Measurements from ENCODE around the gene MAPK14.

The MAPK14 gene

DNA sequence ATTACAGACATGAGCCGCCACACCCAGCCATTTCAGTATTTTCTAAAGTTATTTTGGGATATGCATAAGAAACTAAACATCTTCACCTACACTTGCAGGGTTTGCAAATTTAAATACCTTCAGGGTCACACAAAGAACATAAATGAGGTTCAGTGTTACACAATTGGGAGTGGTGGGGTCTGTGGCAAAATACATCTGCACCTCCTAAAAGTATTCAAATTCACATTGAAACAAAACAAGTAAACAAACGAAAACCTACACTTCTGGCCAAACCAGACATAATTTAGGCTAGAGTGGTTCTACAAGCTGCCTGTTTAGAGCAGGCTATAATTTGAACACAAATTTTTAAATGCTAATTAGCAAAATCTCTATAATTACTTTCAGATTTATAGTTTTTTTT lies 34.6 kb downstream of the MAPK14 start:
- no peak for DNase-seq (ENCODE audit: low read depth)
- H3K4me3 ChIP-seq (ENCODE audit: low read length), result no peak overlapping the region
- TF ChIP-seq, protein P1, sequence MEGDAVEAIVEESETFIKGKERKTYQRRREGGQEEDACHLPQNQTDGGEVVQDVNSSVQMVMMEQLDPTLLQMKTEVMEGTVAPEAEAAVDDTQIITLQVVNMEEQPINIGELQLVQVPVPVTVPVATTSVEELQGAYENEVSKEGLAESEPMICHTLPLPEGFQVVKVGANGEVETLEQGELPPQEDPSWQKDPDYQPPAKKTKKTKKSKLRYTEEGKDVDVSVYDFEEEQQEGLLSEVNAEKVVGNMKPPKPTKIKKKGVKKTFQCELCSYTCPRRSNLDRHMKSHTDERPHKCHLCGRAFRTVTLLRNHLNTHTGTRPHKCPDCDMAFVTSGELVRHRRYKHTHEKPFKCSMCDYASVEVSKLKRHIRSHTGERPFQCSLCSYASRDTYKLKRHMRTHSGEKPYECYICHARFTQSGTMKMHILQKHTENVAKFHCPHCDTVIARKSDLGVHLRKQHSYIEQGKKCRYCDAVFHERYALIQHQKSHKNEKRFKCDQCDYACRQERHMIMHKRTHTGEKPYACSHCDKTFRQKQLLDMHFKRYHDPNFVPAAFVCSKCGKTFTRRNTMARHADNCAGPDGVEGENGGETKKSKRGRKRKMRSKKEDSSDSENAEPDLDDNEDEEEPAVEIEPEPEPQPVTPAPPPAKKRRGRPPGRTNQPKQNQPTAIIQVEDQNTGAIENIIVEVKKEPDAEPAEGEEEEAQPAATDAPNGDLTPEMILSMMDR (conservative IDR thresholded peaks at IDR 0.05; ENCODE audit: low read length), result no peak

DNA sequence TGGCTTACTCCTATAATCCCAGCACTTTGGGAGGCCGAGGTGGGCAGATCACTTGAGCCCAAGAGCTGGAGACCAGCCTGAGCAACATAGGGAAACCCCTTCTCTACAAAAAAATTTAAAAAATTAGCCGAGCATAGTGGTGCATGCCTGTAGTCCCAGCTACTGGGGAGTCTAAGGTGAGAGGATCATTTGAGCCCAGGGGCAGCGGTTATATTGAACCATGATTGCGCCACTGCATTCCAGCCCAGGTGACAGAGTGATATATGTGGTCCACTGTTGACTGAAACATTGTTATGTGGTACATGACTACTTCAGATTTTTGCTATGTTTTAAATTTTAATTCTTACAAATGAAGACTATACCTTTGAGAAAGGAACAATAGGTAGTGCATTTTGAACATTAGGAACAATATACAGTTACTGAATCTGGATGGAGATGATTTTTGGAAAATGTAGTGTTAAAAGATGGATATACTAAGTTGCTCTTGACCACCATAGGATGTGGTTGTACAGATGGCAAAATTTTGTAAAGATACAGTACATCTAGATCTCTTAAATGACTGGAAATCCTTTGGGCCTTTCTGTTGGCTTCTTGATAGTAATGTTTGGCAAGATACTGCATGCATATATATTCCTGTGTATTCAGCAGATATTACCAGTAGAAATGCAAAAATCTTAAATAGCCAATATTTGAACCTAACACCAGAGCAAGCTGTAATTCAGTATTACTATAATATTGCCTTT lies 35.9 kb downstream of the MAPK14 start:
- no peak overlapping the region for H3K4me3 ChIP-seq (ENCODE audit: low read length)
- TF ChIP-seq, protein P1 (conservative IDR thresholded peaks at IDR 0.05; ENCODE audit: low read length), result no peak
- DNase-seq (ENCODE audit: low read depth), result no peak

DNA sequence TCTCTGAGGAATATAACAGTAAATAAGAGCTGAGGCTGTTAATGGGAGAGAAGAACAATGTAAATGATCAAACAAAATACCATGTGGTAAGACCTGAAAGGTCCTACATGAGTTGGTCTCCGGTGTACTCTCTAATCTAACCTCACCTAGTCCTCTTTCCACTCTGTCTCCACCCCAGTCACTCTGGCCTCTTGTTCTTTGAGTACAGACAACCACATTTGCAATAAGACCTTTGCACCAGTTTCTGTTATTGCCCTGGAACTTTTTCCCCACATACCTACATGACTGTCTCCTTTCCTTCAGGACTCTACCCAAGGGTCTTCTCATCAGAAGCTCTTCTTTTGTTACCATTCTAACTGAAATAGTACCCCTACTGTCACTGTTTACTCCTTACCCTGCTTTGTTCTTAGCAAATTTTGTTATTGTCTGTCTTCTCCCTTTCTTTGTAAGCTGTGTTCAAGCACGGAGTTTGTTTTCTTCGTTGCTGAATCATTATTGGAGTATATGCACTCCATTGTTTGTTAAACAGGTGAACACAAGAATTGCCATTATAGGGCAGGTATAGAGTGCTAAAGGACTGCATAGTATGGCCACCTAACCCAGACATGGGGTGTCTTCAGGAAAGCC lies 37.3 kb downstream of the MAPK14 start:
- H3K4me3 ChIP-seq (ENCODE audit: low read length), result no peak overlapping the region
- TF ChIP-seq, protein P1 (conservative IDR thresholded peaks at IDR 0.05; ENCODE audit: low read length), result no peak
- DNase-seq (ENCODE audit: low read depth), result no peak

DNA sequence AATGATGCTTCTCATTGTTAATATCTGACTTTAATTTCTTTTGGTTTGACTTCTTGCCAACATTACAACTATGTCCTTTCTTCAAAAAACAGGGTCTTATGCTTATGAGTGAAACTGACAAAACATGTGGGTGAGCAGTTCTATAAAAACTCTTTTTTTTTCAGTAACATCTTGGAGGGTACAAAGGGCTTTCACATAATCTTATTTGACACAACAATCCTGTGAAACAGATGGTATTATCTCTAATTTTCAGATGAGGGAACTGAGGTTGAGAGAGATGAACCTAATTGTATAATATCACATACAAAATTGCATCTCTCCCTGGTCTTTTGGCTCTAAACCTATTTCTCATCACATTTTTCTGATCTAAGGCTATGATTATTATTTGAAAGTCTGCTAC lies 38.3 kb downstream of the MAPK14 start:
- no peak for DNase-seq (ENCODE audit: low read depth)
- no peak overlapping the region for H3K4me3 ChIP-seq (ENCODE audit: low read length)
- TF ChIP-seq, protein P1 (conservative IDR thresholded peaks at IDR 0.05; ENCODE audit: low read length), result no peak

DNA sequence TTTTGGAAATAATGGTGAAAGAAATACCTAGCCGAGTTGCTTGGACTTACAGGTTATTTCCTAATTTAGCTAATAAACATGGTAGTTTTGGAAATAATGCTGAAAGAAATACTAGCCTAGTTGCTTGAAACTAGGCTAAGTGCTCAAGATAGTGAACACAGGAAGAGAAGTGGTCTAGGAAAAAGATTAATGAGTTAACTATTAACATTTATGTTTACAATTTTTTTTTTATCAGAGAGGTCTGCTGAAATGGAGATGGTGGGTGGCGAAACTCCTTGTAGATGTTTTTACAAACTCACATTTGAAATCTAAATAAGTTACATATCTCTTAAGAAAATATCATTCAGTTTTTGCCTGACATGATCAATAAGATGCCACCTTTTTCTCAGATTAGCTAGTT lies 39.2 kb downstream of the MAPK14 start:
- TF ChIP-seq, protein P1 (conservative IDR thresholded peaks at IDR 0.05; ENCODE audit: low read length), result no peak
- no peak overlapping the region for H3K4me3 ChIP-seq (ENCODE audit: low read length)
- DNase-seq (ENCODE audit: low read depth), result no peak

DNA sequence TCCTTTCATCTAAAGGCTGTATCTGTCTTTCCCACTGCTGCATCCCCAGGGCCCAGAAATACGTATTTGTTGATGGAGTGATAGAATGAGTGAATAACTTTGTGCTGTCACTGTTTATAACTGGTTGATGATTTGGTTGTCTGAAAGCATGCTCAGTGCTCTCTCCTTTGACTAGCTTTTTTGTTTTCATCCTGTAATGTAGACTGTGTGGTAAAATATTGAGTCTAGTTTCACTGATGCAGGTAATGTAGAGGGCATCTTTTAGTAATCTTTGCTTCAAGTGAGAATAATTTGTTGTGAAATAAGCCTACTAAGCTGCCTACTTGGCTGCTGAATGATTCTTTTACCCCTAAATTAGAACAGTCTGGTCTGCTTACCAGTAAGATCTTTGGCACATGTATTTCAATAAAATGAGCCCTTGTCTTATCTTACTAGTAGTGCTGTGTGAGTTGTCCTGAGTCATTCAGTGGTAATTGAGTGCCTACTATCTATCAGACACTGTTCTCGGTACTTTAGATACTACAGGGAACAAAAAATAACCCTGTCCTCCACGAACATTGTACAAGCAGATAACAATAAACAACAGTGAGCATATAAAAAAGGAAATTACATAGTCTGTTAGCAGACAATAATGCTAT lies 39.9 kb downstream of the MAPK14 start:
- DNase-seq (ENCODE audit: low read depth), result peak; percentile 31
- TF ChIP-seq, protein P1 (conservative IDR thresholded peaks at IDR 0.05; ENCODE audit: low read length), result no peak
- H3K4me3 ChIP-seq (ENCODE audit: low read length), result no peak overlapping the region

DNA sequence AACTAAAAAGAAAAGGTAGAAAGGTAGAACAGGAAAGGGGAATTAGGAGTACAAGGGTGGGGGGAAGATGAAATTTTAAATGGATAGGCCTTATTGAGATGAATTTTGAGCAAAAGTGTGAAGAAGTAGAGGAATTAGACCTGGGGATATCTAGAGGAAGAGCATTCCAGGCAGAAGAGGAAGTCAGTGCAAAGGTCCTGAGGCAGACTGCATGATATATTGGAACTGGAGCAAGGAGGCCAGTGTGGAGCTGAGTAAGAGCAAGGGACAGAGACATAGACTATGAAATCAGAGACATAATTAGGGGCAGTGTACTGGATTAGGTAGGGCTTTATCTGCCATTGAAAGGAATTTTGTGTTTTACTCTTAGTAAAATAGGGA lies 40.4 kb downstream of the MAPK14 start:
- DNase-seq (ENCODE audit: low read depth), result no peak
- TF ChIP-seq, protein P1 (conservative IDR thresholded peaks at IDR 0.05; ENCODE audit: low read length), result no peak

More for the DNA sequence above, 40.4 kb downstream of the MAPK14 start:
- H3K4me3 ChIP-seq (ENCODE audit: low read length), result no peak overlapping the region
